MM.1S (cell line): ENCODE measurements around the gene NFX1.

ENCODE experiments used
- CTCF ChIP-seq: fragments of 300-600 bp; sonication (generic); IDR thresholded peaks from 2 replicates; pipeline ENCODE4 v1.5.1; 2016; ENCODE audit warnings: antibody characterized with exemption, low read length, mixed read lengths
- EZH2 ChIP-seq: fragments of 300-600 bp; sonication (generic); optimal IDR thresholded peaks from 2 replicates; pipeline ENCODE3; 2017; ENCODE audit warnings: low read depth, mild to moderate bottlenecking, antibody characterized with exemption, low read length, mixed read lengths
- EZH2phosphoT487 ChIP-seq: fragments of 300-600 bp; sonication (generic); IDR thresholded peaks from 2 replicates; pipeline ENCODE4 v1.6.1; 2018; ENCODE audit warnings: antibody characterized with exemption, low read length

- TF ChIP-seq CTCF = no peak
- no peak for TF ChIP-seq EZH2phosphoT487
- no peak for TF ChIP-seq EZH2
These were observed 87.9 kb downstream of the NFX1 start for GRCh38 chr9:33378121-33378795.
